ENCODE data around the gene SSC4D. TPM values are rescaled to one million over a fixed set of nuclear protein-coding genes. Genes with fewer than 3 reads are reported as not detected.
"Not testable (repeated sequence)": the region's sequence is repeated elsewhere in the genome, so short reads cannot be mapped to it uniquely, and the experiment has no call there.

The SSC4D gene
- total and polyA plus RNA-seq, 11 donors: 0.23 to 1.6 (median 0.72) TPM

DNA sequence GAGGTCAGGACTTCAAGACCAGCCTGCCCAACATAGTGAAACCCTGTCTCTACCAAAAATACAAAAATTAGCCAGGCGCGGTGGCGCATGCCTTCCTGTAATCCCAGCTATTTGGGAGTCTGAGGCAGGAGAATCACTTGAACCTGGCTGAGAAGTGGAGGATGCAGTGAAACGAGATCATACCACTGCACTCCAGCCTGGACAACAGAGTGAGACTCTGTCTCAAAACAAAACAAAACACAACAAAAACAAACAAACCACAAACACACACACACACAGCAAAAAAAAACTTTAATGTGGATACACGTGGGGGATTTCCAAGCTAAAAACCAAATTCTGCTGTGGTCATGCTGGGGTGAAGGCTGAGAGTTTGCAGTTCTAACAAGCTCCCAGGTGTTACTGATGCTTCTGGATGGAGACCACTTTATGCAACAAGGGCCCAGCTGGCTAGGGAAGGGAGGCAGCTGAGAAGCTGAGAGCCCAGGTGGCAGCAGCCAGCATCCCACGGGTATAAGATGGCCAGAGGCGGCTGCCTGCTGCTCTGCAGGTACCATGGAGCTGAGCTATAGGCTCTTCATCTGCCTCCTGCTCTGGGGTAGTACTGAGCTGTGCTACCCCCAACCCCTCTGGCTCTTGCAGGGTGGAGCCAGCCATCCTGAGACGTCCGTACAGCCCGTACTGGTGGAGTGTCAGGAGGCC lies 15.1 kb upstream of the SSC4D start, which contains the start of gene ZP3:
Gene ZP3, plus strand, starts transcription at position 538 of the 699 bp plus-strand sequence. Its CDS starts 15 bp downstream, at position 553.
- no peak for ATAC-seq
- H3K27me3 ChIP-seq: no peaks in the 10 kb centered on the region
- TF ChIP-seq, protein P1, sequence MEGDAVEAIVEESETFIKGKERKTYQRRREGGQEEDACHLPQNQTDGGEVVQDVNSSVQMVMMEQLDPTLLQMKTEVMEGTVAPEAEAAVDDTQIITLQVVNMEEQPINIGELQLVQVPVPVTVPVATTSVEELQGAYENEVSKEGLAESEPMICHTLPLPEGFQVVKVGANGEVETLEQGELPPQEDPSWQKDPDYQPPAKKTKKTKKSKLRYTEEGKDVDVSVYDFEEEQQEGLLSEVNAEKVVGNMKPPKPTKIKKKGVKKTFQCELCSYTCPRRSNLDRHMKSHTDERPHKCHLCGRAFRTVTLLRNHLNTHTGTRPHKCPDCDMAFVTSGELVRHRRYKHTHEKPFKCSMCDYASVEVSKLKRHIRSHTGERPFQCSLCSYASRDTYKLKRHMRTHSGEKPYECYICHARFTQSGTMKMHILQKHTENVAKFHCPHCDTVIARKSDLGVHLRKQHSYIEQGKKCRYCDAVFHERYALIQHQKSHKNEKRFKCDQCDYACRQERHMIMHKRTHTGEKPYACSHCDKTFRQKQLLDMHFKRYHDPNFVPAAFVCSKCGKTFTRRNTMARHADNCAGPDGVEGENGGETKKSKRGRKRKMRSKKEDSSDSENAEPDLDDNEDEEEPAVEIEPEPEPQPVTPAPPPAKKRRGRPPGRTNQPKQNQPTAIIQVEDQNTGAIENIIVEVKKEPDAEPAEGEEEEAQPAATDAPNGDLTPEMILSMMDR (IDR thresholded peaks at IDR 0.05): no peak
- no peak for TF ChIP-seq POLR2A (IDR thresholded peaks at IDR 0.05)

DNA sequence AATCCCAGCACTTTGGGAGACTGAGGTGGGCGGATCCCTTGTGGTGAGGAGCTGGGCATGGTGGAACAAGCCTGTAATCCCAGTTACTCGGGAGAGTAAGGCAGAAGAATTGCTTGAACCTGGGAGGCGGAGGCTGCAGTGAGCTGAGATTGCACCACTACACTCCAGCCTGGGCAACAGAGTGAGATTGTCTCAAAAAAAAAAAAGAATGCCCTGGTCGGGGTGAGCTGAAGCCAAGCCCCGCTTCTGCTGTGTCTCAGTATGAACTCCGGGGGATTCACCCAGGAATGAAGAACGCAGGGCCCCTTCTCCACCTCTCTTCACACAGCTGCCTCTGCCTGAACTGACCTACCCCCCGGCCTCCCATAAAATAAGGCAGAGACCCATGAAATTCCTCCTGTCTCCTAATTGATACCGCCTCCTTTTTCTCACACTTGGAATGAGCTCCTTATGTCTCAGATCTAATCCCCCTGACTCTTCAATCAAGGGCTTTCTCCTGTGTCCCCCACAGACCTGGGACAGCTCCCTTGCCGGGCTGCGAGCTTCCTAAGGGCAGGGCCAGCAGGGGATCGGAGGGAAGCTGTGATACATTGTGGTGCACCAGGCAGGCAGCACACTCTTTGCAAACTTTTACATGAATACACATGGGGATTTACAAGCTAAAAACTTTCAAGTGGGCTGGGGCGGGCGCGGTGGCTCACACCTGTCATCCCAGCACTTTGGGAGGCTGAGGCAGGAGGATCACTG lies 14.3 kb upstream of the SSC4D start:
- 59 to 77% (median 66%) methylated on average over 15 of the region's 15 CpGs for WGBS, 4 donors
- Histone ChIP-seq H3K4me3 (no peak overlapping the region), H3K9me3 (peaks cover 0 to 11% (median 0%) of the 10 kb centered on the region in 12 donors), H3K27ac (no peak overlapping the region), H3K27me3 (no peaks in the 10 kb centered on the region), H3K36me3 (no peaks in the 10 kb centered on the region), H3K4me1 (peaks cover 0 to 13% (median 0%) of the 10 kb centered on the region in 12 donors)
- ATAC-seq (no peak), DNase-seq (no peak)
- intact Hi-C loops (cut with DNase I): no loop called here
- no peak for TF ChIP-seq POLR2A (IDR thresholded peaks at IDR 0.05)
- TF ChIP-seq, protein P1 (IDR thresholded peaks at IDR 0.05): no peak

More for the DNA sequence above, 15.1 kb upstream of the SSC4D start, which contains the start of gene ZP3:
- intact Hi-C loops (cut with DNase I): no loop called here
- H3K9me3 ChIP-seq: peaks cover 0 to 11% (median 0%) of the 10 kb centered on the region in 12 donors
- DNase-seq: no peak
- no peak within 1 kb of the TSS for H3K27ac ChIP-seq
- no peaks in the 10 kb centered on the region for H3K36me3 ChIP-seq
- 88 to 91% (median 90%) methylated on average over 9 to 10 of the region's 10 CpGs for WGBS, 4 donors
- no peak within 1 kb of the TSS for H3K4me3 ChIP-seq
- peaks cover 0 to 8% (median 0%) of the 10 kb centered on the region in 12 donors for H3K4me1 ChIP-seq

DNA sequence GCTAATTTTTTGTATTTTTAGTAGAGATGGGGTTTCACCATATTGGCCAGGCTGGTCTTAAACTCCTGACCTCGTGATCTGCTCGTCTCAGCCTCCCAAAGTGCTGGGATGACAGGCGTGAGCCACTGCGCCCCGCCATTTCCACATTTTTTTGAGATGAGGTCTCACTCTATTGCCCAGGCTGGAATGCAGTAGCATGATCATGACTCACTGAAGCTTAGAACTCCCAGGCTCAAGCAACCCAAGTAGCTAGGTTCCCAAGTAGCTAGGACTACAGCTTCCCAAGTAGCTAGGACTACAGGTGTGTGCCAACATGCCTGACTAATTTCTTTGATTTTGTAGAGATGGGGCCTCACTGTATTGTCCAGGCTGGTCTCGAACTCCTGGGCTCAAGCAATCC lies 11.6 kb upstream of the SSC4D start:
- H3K27ac ChIP-seq; H3K36me3 ChIP-seq; H3K4me3 ChIP-seq; ATAC-seq; H3K4me1 ChIP-seq; intact Hi-C loops (cut with DNase I); H3K27me3 ChIP-seq: not testable (repeated sequence)
- 71 to 90% (median 81%) methylated on average over 6 of the region's 6 CpGs for WGBS, 4 donors
- peaks cover 0 to 11% (median 0%) of the 10 kb centered on the region in 12 donors for H3K9me3 ChIP-seq
- peak in 1 of 5 donors; percentile 9 for DNase-seq

DNA sequence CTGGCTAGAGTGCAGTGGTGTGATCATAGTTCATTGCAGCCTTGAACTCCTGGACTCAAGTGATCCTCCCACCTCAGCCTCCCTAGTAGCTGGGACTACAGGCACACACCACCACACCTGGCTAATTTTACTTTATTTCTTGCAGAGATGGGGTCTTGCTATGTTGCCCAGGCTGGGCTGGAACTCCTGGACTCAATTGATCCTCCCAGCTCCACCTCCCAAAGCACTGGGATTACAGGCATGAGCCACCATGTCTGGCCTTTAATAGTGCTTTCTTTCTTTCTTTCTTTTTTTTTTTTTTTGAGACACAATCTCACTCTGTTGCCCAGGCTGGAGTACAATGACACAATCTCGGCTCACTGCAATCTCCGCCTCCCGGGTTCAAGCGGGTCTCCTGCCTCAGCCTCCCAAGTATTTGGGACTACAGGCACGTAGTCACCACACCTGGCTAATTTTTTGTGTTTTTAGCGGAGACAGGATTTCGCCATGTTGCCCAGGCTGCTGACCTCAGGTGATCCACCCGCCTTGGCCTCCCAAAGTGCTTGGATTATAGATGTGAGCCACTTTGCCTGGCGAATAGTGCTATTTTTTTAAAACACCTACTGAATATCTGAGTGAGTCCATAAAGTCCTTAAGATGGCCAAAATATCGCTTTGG lies 8.3 kb upstream of the SSC4D start:
- peak in 1 of 5 donors; percentile 4 for DNase-seq
- H3K4me3 ChIP-seq: not testable (repeated sequence)

DNA sequence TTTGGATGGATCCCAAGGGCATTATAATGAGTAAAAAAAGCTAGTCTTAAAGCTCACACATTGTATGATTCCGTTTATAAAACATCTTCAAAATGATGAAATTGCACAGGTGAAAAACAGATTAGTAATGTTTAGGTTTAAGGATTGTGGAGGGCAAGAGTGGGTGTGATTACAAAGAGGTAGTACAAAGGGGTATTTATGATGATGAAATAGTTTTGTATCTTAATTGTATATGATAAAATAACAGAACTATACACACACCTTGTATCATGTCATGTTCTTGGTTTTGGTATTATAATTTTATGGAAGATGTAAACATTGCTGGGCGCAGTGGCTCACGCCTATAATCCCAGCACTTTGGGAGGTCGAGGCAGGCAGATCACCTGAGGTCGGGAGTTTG lies 2.8 kb upstream of the SSC4D start:
- TF ChIP-seq, protein P1 (IDR thresholded peaks at IDR 0.05): no peak
- TF ChIP-seq POLR2A (IDR thresholded peaks at IDR 0.05): no peak
- Histone ChIP-seq H3K27me3 (peaks cover 0 to 6% (median 0%) of the 10 kb centered on the region in 9 donors), H3K4me1 (no peaks in the 10 kb centered on the region), H3K9me3 (no peaks in the 10 kb centered on the region), H3K27ac (no peak overlapping the region), H3K4me3 (no peak overlapping the region), H3K36me3 (no peaks in the 10 kb centered on the region)
- intact Hi-C loops (cut with DNase I): no loop called here
- no peak for ATAC-seq
- no peak for DNase-seq
- WGBS, 4 donors: 81 to 87% (median 82%) methylated on average over 5 of the region's 5 CpGs

More for the DNA sequence above, 8.3 kb upstream of the SSC4D start:
- H3K4me1 ChIP-seq; H3K27me3 ChIP-seq; H3K36me3 ChIP-seq; intact Hi-C loops (cut with DNase I); ATAC-seq; H3K27ac ChIP-seq: not testable (repeated sequence)
- WGBS, 4 donors: 91 to 96% (median 93%) methylated on average over 8 to 10 of the region's 10 CpGs
- peaks cover 0 to 11% (median 0%) of the 10 kb centered on the region in 12 donors for H3K9me3 ChIP-seq
